Medulla oblongata (tissue), 1 donor: ENCODE data around the gene LIPC.

Experiments
- DNase-seq: peaks from one replicate; pipeline ENCODE4 v3.0.0-alpha.2; 2015; ENCODE audit errors: extremely low spot score

LIPC gene

GRCh38 chr15:58517682-58518525 is 86.1 kb downstream of the LIPC start:
- peak; percentile 78 for DNase-seq

- DNase-seq: no peak
Observed at GRCh38 chr15:58518626-58519025, 86.8 kb downstream of the LIPC start.

GRCh38 chr15:58519516-58519915 is 87.7 kb downstream of the LIPC start:
- no peak for DNase-seq

- DNase-seq: no peak
Observed at GRCh38 chr15:58520464-58520863, 88.7 kb downstream of the LIPC start.

GRCh38 chr15:58520936-58521292 is 89.1 kb downstream of the LIPC start:
- DNase-seq: no peak

- DNase-seq: peak; percentile 74
Observed at GRCh38 chr15:58521293-58521991, 89.7 kb downstream of the LIPC start.

GRCh38 chr15:58522391-58522790 is 90.6 kb downstream of the LIPC start:
- DNase-seq: peak; percentile 85

GRCh38 chr15:58522865-58523264 is 91.1 kb downstream of the LIPC start:
- peak; percentile 40 for DNase-seq

GRCh38 chr15:58523634-58524033 is 91.8 kb downstream of the LIPC start:
- no peak for DNase-seq

GRCh38 chr15:58524247-58524646 is 92.5 kb downstream of the LIPC start:
- no peak for DNase-seq

- no peak for DNase-seq
Observed at GRCh38 chr15:58525991-58526421, 94.2 kb downstream of the LIPC start.

GRCh38 chr15:58526647-58527192 is 94.9 kb downstream of the LIPC start:
- peak; percentile 72 for DNase-seq

GRCh38 chr15:58527573-58528187 is 95.9 kb downstream of the LIPC start:
- DNase-seq: no peak

- DNase-seq: no peak
Observed at GRCh38 chr15:58528188-58528870, 96.5 kb downstream of the LIPC start.

- DNase-seq: no peak
Observed at GRCh38 chr15:58529041-58529440, 97.2 kb downstream of the LIPC start.

GRCh38 chr15:58530056-58530590 is 98.3 kb downstream of the LIPC start:
- no peak for DNase-seq

GRCh38 chr15:58532126-58532525 is 100.3 kb downstream of the LIPC start:
- DNase-seq: no peak

GRCh38 chr15:58534556-58534955 is 102.8 kb downstream of the LIPC start:
- no peak for DNase-seq

- DNase-seq: no peak
Observed at GRCh38 chr15:58535337-58535736, 103.5 kb downstream of the LIPC start.

- DNase-seq: no peak
Observed at GRCh38 chr15:58535894-58536293, 104.1 kb downstream of the LIPC start.

- DNase-seq: no peak
Observed at GRCh38 chr15:58536414-58536813, 104.6 kb downstream of the LIPC start.

GRCh38 chr15:58537033-58537432 is 105.2 kb downstream of the LIPC start:
- no peak for DNase-seq
